HL-60 (cell line): ENCODE data around the gene PDE4B.

Experiments
- DNase-seq, 2 experiments: peaks; one replicate each; pipeline ENCODE4 v3.0.0-alpha.2; 2010 to 2020; ENCODE audit warnings: low read depth in 1 of 2, low spot score in 1 of 2
- H3K27ac ChIP-seq: fragments of 250-450 bp; sonication (Bioruptor Pico); replicated peaks from 2 replicates; pipeline ENCODE4 v1.5.1; 2020; ENCODE audit warnings: mild to moderate bottlenecking, moderate library complexity
- H3K27me3 ChIP-seq: fragments of 250-450 bp; sonication (Bioruptor Pico); 2 replicates; pipeline ENCODE4 v1.5.1; 2021; ENCODE audit warnings: mild to moderate bottlenecking, moderate library complexity; ENCODE audit not compliant: insufficient read depth, poor library complexity, severe bottlenecking
- H3K4me3 ChIP-seq: replicated peaks from 2 replicates; pipeline ENCODE4 v1.5.1; 2011; ENCODE audit warnings: mild to moderate bottlenecking, control low read depth, low read length; ENCODE audit not compliant: insufficient read depth
- CTCF ChIP-seq: IDR thresholded peaks from one replicate; pipeline ENCODE4 v1.5.1; 2011; ENCODE audit warnings: low read length, control low read depth, inconsistent platforms; ENCODE audit not compliant: insufficient read depth
- GABPA ChIP-seq: IDR thresholded peaks from 2 replicates; pipeline ENCODE4 v1.6.1; 2012; ENCODE audit warnings: low read depth
- POLR2AphosphoS5 ChIP-seq: IDR thresholded peaks from 2 replicates; pipeline ENCODE4 v1.6.1; 2012; ENCODE audit warnings: low read depth
- REST ChIP-seq: IDR thresholded peaks from 2 replicates; pipeline ENCODE4 v1.6.1; 2012; ENCODE audit warnings: low read depth; ENCODE audit not compliant: insufficient replicate concordance
- SPI1 ChIP-seq: IDR thresholded peaks from 2 replicates; pipeline ENCODE4 v1.6.1; 2012; ENCODE audit warnings: low read depth, mild to moderate bottlenecking, borderline replicate concordance

PDE4B gene

GRCh38 chr1:65897485-65897884 is 104.8 kb downstream of the PDE4B start:
- H3K4me3 ChIP-seq = no peak overlapping the region
- H3K27ac ChIP-seq = no peak overlapping the region
- no peak for TF ChIP-seq SPI1
- no peak for TF ChIP-seq REST
- TF ChIP-seq POLR2AphosphoS5 = no peak
- TF ChIP-seq GABPA = no peak
- no peak for TF ChIP-seq CTCF
- no peak for DNase-seq
- no peaks in the 10 kb centered on the region for H3K27me3 ChIP-seq

- no peak overlapping the region for H3K27ac ChIP-seq
- DNase-seq = no peak
- H3K4me3 ChIP-seq = no peak overlapping the region
- H3K27me3 ChIP-seq = peaks cover 4% of the 10 kb centered on the region
- no peak for TF ChIP-seq REST
- no peak for TF ChIP-seq POLR2AphosphoS5
- TF ChIP-seq GABPA = no peak
- no peak for TF ChIP-seq SPI1
- no peak for TF ChIP-seq CTCF
These were observed 112.0 kb downstream of the PDE4B start for GRCh38 chr1:65904681-65905083.

- H3K27me3 ChIP-seq = peaks cover 5% of the 10 kb centered on the region
- no peak for TF ChIP-seq GABPA
- no peak for TF ChIP-seq CTCF
- no peak for TF ChIP-seq SPI1
- TF ChIP-seq POLR2AphosphoS5 = no peak
- TF ChIP-seq REST = no peak
- no peak overlapping the region for H3K27ac ChIP-seq
These were observed 117.7 kb downstream of the PDE4B start for GRCh38 chr1:65910432-65910831.

More at GRCh38 chr1:65910432-65910831, 117.7 kb downstream of the PDE4B start:
- no peak overlapping the region for H3K4me3 ChIP-seq
- no peak for DNase-seq
